Lower leg skin (tissue), 4 donors: ENCODE measurements around the gene LTC4S. TPM values are rescaled to one million over a fixed set of nuclear protein-coding genes. Genes with fewer than 3 reads are reported as not detected.

Experiments used
- DNase-seq, 2 donors: peaks; one replicate each; pipeline ENCODE4 v3.0.0-alpha.2; 2019; ENCODE audit warnings: low spot score in 2 of 2
- H3K4me3 ChIP-seq: fragments of 200-600 bp; sonication (generic); 2 replicates; pipeline ENCODE4 v1.5.1; 2017; ENCODE audit warnings: mild to moderate bottlenecking, low read depth; ENCODE audit not compliant: poor library complexity, severe bottlenecking
- CTCF ChIP-seq, 3 donors: fragments of 450-650 bp; IDR thresholded peaks; one replicate each; pipeline ENCODE4 v1.5.1; 2016; ENCODE audit warnings: antibody characterized with exemption in 3 of 3, mild to moderate bottlenecking in 3 of 3, moderate library complexity in 2 of 3
- POLR2A ChIP-seq, 2 donors: fragments of 450-650 bp; IDR thresholded peaks; one replicate each; pipeline ENCODE4 v1.6.1; 2016 to 2017; ENCODE audit warnings: antibody characterized with exemption in 2 of 2, mild to moderate bottlenecking in 1 of 2, moderate library complexity in 1 of 2
- WGBS, 2 donors: methylation state at CpG; one replicate each; pipeline ENCODE4 v1.1.5; 2018; 5-methylcytosine and 5-hydroxymethylcytosine counted together
- intact Hi-C: fragments of 100-400 bp; cut with DNase I; formaldehyde crosslinking; loops from one replicate; pipeline ENCODE4 v1.15.0; 2023; ENCODE audit warnings: low total_unique reads
- total RNA-seq, 4 donors: library from RNA; depleted of rRNA; stranded (reverse); fragments of >200 nt; gene quantifications; one replicate each; pipeline ENCODE4 v1.1.0, GENCODE V29; 2016

LTC4S gene
- total RNA-seq, 4 donors from 2014 or later: 3.5 to 14.8 (median 9.6) TPM

GRCh38 chr5:179802207-179802883, 8.6 kb downstream of the LTC4S start:
- intact Hi-C loops: loop anchor here (10.0 kb wide), 1 partner anchor 102 kb away; the partner anchor contains the start of gene TBC1D9B
- peak; percentile 15 to 86 for DNase-seq
- H3K4me3 ChIP-seq: no peak overlapping the region
- WGBS, 2 donors: 83 to 85% methylated on average over 15 to 18 of the region's 19 CpGs
- TF ChIP-seq CTCF (IDR thresholded peaks at IDR 0.05) (no peak), POLR2A (IDR thresholded peaks at IDR 0.05) (no peak)

- intact Hi-C loops: loop anchor here (1.0 to 10.0 kb wide), 2 partner anchors 41 to 102 kb away; partner anchors contain the start of gene TBC1D9B
- WGBS, 2 donors: 61 to 71% methylated on average over 9 to 11 of the region's 11 CpGs
- peak in 1 of 2 donors; percentile 84 for DNase-seq
- TF ChIP-seq CTCF (IDR thresholded peaks at IDR 0.05) (no peak), POLR2A (IDR thresholded peaks at IDR 0.05) (no peak)
- H3K4me3 ChIP-seq: no peak overlapping the region
These were observed 9.3 kb downstream of the LTC4S start for GRCh38 chr5:179802950-179803562.

GRCh38 chr5:179803651-179804554, 10.1 kb downstream of the LTC4S start:
- TF ChIP-seq POLR2A (IDR thresholded peaks at IDR 0.05) (no peak), CTCF (IDR thresholded peaks at IDR 0.05) (no peak)
- peak in 1 of 2 donors; percentile 88 for DNase-seq
- intact Hi-C loops: loop anchor here (1.0 to 10.0 kb wide), 2 partner anchors 40 to 101 kb away; partner anchors contain the start of gene TBC1D9B
- no peak overlapping the region for H3K4me3 ChIP-seq
- 62 to 76% methylated on average over 17 to 18 of the region's 18 CpGs for WGBS, 2 donors

GRCh38 chr5:179804555-179804947, 10.8 kb downstream of the LTC4S start:
- no peak overlapping the region for H3K4me3 ChIP-seq
- intact Hi-C loops: loop anchor here (10.0 kb wide), 1 partner anchor 100 kb away; the partner anchor contains the start of gene TBC1D9B
- 90 to 91% methylated on average over 8 of the region's 8 CpGs for WGBS, 2 donors
- DNase-seq: no peak
- no peak for TF ChIP-seq POLR2A (IDR thresholded peaks at IDR 0.05)
- no peak for TF ChIP-seq CTCF (IDR thresholded peaks at IDR 0.05)

- peak; percentile 14 to 85 for DNase-seq
- no peak for TF ChIP-seq POLR2A (IDR thresholded peaks at IDR 0.05)
- no peak for TF ChIP-seq CTCF (IDR thresholded peaks at IDR 0.05)
- WGBS, 2 donors: 30 to 49% methylated on average over 8 to 9 of the region's 9 CpGs
- intact Hi-C loops: loop anchor here (10.0 kb wide), 1 partner anchor 100 kb away; the partner anchor contains the start of gene TBC1D9B
- peak overlapping the region; percentile 73 for H3K4me3 ChIP-seq
These were observed 11.3 kb downstream of the LTC4S start for GRCh38 chr5:179805070-179805528.
